GM18870 (cell line): ENCODE data around the gene MYO5B.

ENCODE experiments used
- ATAC-seq: cut with Tn5 transposase; IDR thresholded peaks from one replicate; pipeline ENCODE4 v1.9.1; 2021; ENCODE audit warnings: moderate library complexity; ENCODE audit not compliant: unreplicated experiment

MYO5B gene

DNA sequence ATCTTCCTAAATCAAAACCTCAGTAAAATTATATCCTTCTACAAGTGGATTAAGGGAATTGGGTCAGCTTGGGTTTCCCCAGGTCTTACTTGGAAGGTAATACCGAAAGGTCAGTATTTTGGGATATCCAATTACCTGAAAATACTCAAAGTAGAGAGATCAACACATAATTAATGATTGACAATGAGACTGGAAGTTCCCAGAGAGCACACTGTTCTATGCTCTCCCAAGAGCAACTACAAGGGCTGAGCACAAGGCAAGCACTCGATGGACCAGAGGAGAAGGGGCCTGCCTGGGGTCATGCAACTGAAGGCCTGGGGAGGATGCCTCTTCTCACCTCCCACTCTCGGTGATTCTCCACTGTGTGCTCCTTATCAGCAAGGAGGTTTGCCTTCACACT lies 222.4 kb downstream of the MYO5B start:
- no peak for ATAC-seq

DNA sequence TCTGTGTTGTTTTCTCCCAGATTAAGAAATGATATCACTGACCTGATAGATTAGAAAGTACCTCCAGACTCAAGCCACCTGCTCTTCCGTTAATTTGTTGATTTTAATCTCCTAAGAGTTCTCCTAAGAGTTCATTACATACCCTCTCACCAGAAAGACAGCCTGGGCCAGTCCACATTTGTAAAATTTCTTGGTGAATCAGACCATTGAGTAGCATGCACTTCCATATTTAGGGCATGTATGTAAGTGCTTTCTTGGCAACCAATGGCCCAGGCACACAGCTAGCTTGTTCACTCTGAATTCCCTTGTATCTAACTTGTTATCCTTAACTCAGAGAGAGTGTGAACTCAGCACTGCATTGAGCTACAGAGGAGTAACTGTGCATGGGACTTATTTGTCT lies 223.5 kb downstream of the MYO5B start:
- no peak for ATAC-seq

DNA sequence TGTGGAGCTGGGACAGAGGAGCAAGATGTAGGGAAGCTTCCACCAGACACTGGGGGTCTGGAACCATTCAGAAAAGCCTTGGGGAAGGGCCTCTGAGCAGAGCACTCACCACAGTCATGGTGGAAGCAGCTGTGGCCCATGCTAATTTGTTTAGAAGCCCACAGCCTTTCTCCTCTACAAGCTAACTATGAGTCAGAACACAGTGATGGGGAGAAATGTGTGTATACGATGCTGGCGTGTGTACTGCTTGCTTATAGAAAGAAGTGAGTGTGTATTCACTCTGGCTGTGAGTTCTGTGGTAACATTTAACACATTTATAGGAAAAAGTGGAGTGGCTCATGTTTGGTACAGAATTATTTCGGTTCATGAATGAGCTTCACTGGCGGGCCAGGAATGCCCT lies 224.6 kb downstream of the MYO5B start:
- peak; percentile 63 for ATAC-seq

DNA sequence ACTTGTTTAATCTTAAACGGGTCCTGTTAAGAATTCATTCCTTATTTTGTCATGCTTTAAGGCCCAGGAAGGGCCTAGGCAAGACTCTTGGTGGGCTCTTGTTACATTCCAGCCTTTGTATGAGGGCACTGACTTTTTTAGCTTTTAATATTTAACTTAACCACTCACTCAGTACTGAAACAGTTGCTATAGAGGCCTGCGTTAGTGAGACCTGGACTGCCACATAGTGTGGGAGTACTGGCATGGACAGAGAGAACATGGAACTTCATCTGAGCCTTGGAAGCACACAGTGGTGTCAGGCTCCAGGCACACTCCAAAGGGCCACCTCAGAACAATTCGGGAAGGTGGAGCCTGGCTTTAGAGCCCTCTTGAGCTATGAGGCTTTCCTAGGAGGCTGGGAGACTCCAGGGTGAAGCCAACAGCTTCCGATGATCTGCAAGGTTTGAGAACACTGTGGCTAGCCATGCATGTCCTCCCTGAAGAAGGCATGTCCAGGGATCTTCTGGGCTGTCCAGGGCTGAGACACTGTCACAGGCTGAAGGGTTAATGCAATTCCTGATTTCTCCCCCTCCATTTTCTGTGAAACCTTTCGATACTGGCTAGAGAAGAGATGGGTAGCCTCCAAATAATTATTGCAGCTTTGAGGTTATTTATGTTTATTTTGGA lies 226.2 kb downstream of the MYO5B start:
- ATAC-seq: no peak

DNA sequence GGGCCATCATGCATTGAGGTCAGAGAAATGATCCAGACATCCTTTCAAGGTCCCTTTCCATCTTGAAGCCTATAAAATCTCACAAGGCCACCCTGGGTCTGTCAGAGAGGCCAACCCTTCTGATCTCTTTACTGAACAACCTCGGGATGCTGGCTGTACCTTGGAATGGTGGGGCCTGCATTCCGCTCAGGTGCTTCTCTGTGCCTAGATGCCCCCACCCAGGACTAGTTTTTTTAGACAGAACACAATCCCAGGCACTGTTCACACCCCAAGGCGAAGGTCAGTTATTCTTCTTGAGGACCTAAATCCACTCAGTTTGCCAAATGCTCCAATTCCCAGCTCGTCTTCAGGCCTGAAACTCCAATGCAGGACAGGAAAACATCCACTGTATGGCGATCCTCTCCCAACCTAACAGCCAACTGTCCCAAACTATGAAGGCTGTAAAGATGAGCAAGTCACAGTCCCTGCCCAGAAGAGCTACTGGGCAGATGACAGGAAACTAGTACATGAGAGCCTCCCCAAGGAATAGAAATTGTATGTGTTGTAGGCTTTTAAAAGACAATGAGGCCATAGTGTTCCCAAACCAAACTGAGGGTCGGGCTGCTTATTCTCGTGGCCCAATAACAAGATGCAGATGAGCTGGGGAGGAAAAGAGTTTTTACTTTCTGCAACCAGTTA lies 227.2 kb downstream of the MYO5B start:
- no peak for ATAC-seq

DNA sequence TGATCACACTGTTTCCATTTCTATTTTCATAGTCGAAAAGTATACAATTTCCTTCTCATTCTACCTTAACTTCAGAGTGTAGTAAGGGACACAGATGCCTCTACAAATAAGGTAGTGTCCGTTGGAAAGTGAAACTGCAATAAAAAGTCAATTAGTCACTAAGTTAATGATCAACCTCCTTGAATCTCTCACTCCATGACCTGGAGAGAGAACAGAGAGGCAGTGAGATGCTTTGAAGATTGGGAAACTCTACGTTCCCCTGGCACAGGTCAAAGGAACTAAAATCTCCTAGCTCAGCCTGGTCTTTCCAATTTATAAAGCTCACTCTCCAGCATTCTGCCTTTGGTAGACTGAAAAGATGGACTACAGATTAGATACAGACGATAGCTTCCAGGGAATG lies 227.8 kb downstream of the MYO5B start:
- ATAC-seq: peak; percentile 91

DNA sequence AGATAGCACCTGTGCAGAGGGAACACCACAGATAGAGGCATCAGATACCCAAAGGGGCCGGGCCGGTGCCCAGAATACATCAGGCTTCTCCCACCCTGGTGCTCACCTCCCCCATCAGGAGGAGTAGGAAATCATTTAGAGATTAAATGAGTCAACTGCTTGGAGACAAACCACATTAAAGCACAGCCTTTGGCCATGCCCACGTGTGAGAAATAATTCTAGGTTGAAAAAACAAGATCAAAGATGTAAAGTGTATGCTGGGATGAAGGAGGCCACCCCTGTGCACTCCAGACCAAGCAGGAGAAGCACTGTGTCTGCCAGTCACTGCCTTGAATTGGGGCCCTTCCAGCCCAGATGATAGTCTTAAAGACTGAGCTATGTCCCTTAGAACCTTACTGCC lies 228.9 kb downstream of the MYO5B start:
- no peak for ATAC-seq

DNA sequence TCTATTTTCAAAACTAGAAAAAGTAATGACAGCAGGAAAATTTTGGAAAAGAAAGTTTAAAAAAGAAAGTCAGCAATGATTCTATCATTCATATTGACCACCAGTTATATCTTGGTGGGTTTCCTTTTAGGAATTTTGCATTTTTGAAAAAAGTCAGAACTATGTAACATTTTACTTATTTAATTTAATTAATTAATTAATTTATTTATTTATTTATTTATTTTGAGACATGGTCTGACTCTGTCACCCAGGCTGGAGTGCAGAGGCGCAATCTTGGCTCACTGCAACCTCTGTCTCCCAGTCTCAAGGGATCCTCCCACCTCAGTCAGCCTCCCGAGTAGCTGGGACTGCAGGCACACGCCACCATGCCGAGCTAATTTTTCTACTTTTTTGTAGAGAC lies 231.7 kb downstream of the MYO5B start:
- no peak for ATAC-seq

DNA sequence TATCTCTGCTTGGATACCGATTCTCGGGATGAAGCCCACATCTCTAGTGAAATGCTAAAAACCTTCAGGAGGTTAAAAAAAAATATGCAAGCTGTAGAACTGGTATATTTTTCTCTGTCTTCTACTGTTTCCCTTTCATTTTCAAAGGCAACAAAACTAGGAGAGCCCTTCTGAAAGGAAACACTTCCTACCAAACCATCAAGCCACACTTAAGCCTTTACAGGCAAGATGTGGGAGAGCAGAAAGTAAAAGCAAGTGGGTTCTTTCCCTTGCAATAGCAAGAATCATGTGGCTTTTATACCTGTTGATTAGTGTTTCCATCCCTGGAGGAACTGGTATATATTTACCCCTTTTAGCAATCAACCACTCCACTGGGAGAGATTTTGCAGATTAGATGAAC lies 233.7 kb downstream of the MYO5B start:
- no peak for ATAC-seq

DNA sequence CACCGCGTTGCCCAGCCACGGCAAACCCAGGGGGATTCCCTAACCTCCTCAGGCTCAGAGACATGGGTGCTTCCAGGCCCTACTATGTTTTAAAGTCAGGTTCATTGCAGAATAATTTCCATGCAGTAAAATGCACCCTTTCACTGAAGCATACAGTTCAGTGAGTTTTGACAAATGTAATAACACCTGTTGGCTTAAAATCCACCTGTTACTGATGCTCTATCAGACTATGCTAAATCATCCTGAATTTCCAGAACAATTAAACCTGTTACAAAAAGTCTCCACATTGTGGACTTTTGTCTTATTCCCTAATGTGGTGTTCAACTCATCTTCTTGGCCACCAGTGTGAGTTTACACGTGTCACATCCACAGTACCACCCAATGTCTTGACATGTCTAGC lies 234.6 kb downstream of the MYO5B start:
- no peak for ATAC-seq

DNA sequence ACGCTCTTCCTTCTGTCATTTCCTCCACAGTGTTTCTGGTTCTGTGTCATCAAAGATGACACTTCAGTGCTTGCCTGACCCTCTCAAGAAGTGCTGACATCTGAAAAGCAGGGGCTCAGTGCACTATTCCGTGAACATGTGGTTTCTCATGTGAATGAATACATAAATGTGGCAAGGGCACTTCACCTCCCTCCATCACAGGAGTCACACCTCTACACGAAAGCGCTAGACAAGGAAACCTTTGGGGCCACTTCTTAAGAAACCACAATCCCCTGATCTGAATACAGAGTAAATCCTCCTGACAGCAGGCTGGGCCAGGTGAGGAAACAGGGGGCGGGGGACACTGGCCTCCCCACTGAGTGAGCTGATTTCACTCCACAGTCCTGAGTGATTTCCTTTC lies 235.8 kb downstream of the MYO5B start:
- peak; percentile 71 for ATAC-seq

DNA sequence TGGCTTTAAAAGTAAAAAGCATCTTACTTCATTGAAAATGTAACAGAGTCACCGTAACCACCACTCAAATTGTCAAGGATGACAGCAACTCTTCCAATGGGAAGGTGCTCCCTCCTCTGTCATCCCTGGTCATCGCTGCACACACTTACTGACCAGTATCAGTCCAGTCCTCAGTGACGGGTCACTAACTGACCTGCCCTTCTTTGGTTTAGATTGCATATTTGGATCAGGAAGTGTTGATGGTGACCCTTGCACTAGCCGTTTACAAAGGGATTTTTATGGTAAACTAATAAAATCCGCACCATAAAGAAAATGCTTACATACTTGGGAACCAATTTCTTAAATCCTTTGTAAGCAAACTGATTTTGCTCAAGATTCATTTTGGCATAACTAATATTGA lies 239.7 kb downstream of the MYO5B start:
- ATAC-seq: no peak

DNA sequence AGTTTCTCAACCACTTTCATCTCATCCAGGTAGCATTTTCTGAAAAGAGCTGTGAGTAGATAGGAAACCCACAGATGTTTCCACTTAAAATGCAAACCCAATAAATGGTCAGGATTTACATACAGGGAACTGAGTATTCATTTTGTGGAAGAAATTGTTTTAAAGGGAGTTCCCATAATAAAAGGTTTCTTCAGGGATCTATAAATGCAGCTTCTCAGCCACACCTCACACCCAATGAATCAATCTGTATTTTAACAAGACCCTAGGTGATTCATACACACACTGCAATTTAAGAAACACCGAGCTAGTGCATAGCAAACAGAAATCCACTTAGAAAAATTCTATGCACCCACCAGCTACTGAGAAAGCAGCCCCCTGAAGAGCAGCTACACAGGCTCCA lies 241.6 kb downstream of the MYO5B start:
- no peak for ATAC-seq

DNA sequence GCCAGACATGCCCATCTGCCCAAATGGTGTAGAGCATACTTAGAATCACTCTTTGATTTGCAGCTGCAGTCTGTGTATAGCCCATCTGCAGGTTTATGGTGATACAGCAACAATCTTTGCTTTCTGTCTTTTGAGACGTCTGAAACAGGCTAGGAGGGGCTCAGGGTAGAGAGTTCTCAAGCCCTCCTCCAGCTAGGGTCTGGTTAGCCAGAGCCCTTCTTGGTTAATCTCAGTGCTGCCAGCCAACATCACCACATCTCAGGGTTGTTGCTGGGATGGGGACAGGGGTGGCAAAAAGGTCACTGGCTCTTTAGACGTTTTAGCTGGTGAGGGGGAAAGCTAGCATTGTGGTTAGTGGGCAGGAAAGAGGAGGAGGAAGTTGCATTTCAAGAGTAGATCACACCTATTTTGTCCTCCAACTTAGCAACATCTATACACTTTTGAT lies 245.0 kb downstream of the MYO5B start:
- no peak for ATAC-seq

DNA sequence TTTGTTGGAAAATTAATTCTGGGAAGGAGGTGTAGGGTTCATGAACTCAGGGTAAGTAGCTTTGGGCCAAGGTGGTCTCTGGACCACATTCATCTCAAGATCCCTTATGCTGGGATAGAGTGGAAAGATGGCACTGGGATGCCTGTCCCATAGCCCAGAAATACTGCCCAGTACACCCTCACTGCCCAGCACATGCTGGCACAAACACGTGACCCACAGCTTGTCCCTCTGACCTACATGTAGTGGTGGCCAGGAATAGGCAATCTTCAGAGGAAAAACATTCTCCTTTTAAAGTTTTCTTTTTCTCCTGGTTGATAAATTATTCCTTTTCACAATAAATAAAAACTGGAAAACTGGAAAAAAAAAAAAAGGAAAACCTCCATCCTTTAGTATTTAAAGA lies 246.0 kb downstream of the MYO5B start:
- no peak for ATAC-seq

DNA sequence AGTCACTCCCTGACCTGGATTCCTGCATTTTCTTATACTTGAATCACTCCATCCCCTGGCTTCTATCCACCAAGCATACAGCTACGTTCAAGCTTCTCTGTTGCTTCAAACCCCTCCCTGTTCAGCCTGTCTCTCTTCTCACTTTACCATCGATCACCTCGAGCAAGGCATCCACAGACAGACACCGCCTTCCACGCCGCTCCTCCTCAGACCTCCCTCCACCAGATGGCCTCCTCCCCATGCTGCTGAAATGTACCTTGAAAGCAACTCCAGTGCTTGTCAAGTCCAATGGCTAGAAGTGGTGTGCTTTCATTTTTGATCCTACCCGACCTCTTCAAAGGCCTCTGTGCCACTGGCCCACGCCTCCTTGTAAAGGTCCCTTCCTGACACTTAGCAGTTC lies 250.3 kb downstream of the MYO5B start:
- ATAC-seq: no peak

DNA sequence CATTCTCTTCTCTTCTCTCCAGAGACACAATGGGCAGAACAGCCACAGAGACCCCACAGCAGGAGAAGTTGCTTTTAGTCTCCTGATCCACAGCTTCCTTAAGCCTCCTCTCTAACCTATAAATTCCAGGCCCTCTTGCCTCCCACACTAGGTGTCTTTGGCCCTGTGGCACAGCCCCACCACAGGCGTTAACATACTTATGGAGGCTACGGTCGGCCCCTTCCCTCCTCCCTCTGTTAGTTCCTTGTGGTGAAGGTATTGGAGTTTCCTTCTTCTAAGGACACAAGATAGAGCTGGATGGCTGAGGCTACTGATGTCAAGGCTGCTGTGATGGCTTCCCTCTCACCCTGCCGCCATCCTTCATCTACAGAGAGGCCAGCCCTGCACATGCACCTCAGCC lies 258.1 kb downstream of the MYO5B start:
- no peak for ATAC-seq

DNA sequence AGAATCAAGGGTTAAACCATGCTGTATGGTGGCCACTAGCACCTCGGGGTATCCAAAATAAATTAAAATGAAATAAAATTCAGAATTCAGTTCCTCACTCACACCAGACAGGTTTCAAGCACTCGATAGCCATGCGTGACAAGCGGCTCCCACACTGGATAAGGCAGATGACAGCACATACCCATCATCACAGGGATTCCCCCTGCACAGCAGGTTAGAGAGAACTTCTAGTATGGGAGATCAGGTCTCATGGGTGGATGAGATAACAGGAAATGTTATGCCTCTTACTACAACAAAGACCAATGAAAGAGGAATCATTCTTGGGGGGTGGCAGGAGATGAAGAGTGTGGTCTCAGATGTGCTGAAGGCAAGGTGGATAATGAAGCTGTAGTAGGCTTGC lies 259.7 kb downstream of the MYO5B start:
- no peak for ATAC-seq

DNA sequence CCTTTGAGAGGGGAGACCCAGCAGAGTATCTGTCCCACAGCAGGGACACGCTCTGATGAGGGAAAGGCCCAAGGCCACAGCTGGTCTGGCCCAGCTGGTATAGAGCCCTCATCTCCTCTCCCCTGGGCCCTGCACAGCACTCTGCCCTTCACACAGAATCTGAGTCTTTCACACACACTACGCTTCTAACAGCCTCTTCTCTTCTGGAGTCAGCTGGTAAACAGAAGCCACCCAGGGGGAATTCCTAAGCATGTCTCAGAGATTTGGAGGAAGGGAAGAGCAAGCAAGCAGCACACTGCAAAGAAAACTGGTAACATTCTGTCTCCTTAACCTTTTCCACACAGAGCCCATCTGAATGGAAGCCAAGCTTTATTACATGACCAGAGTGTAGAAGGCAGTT lies 260.5 kb downstream of the MYO5B start:
- no peak for ATAC-seq

DNA sequence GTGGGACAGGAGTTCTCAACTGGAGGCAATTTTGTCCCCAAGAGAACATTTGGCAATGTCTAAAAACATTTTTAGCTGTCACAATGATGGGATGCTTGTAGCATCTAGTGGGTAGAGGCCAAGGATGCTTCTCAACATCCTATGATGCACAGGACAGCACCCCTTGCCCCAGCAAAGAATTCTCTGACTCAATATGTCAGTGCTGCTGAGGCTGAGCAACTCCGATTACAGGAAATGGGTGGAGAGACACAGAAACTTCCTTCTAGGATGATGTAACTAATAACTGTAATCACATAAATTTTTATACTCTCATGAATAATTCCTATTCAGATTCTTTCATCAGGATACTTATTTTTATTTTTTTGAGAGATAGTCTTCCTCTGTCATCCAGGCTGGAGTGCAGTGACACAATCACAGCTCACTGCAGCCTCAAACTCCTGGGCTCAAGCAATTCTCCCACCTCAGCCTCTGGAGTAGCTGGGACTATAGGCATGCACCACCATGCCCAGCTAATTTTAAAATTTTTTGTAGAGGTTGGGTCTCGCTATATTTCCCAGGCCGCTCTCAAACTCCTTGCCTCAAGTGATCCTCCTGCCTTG lies 261.3 kb downstream of the MYO5B start:
- ATAC-seq: no peak

DNA sequence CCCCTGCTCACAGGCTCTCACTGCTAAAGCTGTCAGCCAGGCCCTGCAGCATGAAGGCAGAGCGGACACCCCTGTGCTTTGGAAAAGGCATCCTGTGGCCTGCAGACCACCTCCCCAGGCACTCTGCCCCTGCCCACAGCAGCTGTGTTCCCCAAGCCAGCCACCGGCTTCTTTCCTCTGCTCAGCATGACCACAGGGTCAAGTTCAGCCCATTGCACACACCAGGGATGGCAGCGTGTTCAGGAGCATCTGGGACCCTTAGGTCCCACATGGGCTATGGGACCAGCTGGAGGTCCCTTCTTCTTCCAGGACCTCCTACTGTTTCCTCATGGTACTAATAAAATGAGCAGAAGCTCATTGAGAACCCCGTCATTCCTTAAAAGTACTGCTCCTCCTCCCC lies 263.2 kb downstream of the MYO5B start:
- ATAC-seq: no peak

DNA sequence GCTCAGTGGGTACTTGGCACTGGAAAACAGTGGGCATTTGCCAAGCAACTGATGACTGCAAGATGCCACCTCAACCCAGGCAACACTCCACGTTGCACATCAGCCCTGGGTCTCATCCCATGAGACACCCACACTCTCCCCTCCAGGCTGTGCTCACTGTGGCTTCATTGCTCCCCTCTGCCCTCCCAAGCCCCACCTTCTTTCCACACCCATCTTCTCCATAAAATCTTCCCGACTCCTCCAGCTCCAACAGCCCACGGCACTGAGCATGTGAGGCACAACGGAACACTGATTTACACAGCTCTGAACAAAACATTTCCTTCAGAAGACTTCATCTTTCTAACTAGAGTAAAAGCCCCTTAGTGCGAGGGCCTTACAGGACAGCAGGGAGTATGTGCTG lies 263.8 kb downstream of the MYO5B start:
- ATAC-seq: no peak
